Neural cell (in vitro differentiated cells): ENCODE results near the gene BABAM2.

ENCODE experiments used
- CTCF ChIP-seq: fragments of 450-650 bp; IDR thresholded peaks from 2 replicates; pipeline ENCODE4 v1.5.1; 2014; ENCODE audit warnings: antibody characterized with exemption, mild to moderate bottlenecking, moderate library complexity; ENCODE audit not compliant: poor library complexity, severe bottlenecking
- EP300 ChIP-seq: fragments of 450-650 bp; conservative IDR thresholded peaks from 2 replicates; pipeline ENCODE4 v1.6.1; 2014; ENCODE audit warnings: antibody characterized with exemption, mild to moderate bottlenecking, moderate library complexity; ENCODE audit not compliant: poor library complexity, severe bottlenecking

GRCh38 chr2:27925766-27926472 is 35.4 kb downstream of the BABAM2 start:
- TF ChIP-seq CTCF (no peak), EP300 (no peak)
